ENCODE data around the gene PCDHGB5. TPM values are rescaled to one million over a fixed set of nuclear protein-coding genes. Genes with fewer than 3 reads are reported as not detected.
A peak's percentile ranks its signal among the peaks of the same experiment; 100 is the strongest.
"Not testable (repeated sequence)": the region's sequence is repeated elsewhere in the genome, so short reads cannot be mapped to it uniquely, and the experiment has no call there.

Gene PCDHGB5
- total and polyA plus RNA-seq, 4 experiments from 2014 or later = 0.39 to 0.49 (median 0.42) TPM; not detected in 1

GRCh38 chr5:141432726-141433125, 35.0 kb downstream of the PCDHGB5 start:
- H3K4me1 Mint-ChIP-seq = peaks cover 5 to 17% (median 6%) of the 10 kb centered on the region in 4 donors
- peaks cover 11 to 17% of the 10 kb centered on the region in 2 donors for H3K36me3 Mint-ChIP-seq
- H3K9me3 ChIP-seq (ENCODE audit: control insufficient read depth in 1 of 2, low read length in 2 of 2); POLR2A ChIA-PET (ENCODE audit: partially characterized antibody); intact Hi-C loops (cut with micrococcal nuclease); H3K4me1 ChIP-seq (ENCODE audit: insufficient read depth, low read length); H3K36me3 ChIP-seq (ENCODE audit: insufficient read depth, low read length); DNase-seq; H3K4me3 ChIP-seq (ENCODE audit: low read length in 2 of 2); CTCF ChIA-PET (ENCODE audit: partially characterized antibody); H3K27ac ChIP-seq (ENCODE audit: low read depth, low read length): not testable (repeated sequence)
- peak overlapping the region in 1 of 7 donors; percentile 27 for H3K27ac Mint-ChIP-seq
- H3K27me3 ChIP-seq (ENCODE audit: insufficient read depth, low read length) = peaks cover 14% of the 10 kb centered on the region
- H3K4me3 Mint-ChIP-seq = peak overlapping the region in 1 of 8 donors; percentile 8
- peaks cover 32 to 42% of the 10 kb centered on the region in 2 donors for H3K27me3 Mint-ChIP-seq
- peaks cover 0 to 62% (median 44%) of the 10 kb centered on the region in 8 donors for H3K9me3 Mint-ChIP-seq

- Histone ChIP-seq H3K9me3 (ENCODE audit: control insufficient read depth in 1 of 2, low read length in 2 of 2) (peaks cover 0 to 5% of the 10 kb centered on the region in 2 donors), H3K4me3 (ENCODE audit: low read length in 2 of 2) (no peak overlapping the region), H3K27ac (ENCODE audit: low read depth, low read length) (no peak overlapping the region), H3K36me3 (ENCODE audit: insufficient read depth, low read length) (no peaks in the 10 kb centered on the region), H3K4me1 (ENCODE audit: insufficient read depth, low read length) (no peaks in the 10 kb centered on the region), H3K27me3 (ENCODE audit: insufficient read depth, low read length) (peaks cover 14% of the 10 kb centered on the region)
- Mint-ChIP-seq H3K27ac (no peak overlapping the region), H3K36me3 (peaks cover 8 to 14% of the 10 kb centered on the region in 2 donors), H3K4me3 (peak overlapping the region in 1 of 8 donors; percentile 25), H3K4me1 (peaks cover 5 to 17% (median 6%) of the 10 kb centered on the region in 4 donors), H3K27me3 (peaks cover 28 to 36% of the 10 kb centered on the region in 2 donors), H3K9me3 (peaks cover 0 to 53% (median 37%) of the 10 kb centered on the region in 8 donors)
- CTCF ChIA-PET (ENCODE audit: partially characterized antibody) = no interaction called here
- no peak for DNase-seq
- intact Hi-C loops (cut with micrococcal nuclease) = no loop called here
- POLR2A ChIA-PET (ENCODE audit: partially characterized antibody) = no interaction called here
Measured at GRCh38 chr5:141434006-141434405, 36.3 kb downstream of the PCDHGB5 start.

GRCh38 chr5:141437221-141437620, 39.5 kb downstream of the PCDHGB5 start:
- peaks cover 0 to under 1% (median 0%) of the 10 kb centered on the region in 4 donors for H3K4me1 Mint-ChIP-seq
- no peaks in the 10 kb centered on the region for H3K9me3 ChIP-seq (ENCODE audit: control insufficient read depth in 1 of 2, low read length in 2 of 2)
- ChIA-PET POLR2A (ENCODE audit: partially characterized antibody) (no interaction called here), CTCF (ENCODE audit: partially characterized antibody) (interaction anchor here (1.1 kb wide), 1 partner anchor 76 kb away, joined by 5 read pairs; no protein-coding TSS in a partner anchor)
- H3K9me3 Mint-ChIP-seq = peaks cover 0 to 41% (median 23%) of the 10 kb centered on the region in 8 donors
- H3K27me3 ChIP-seq (ENCODE audit: insufficient read depth, low read length) = peaks cover 11% of the 10 kb centered on the region
- no peaks in the 10 kb centered on the region for H3K4me1 ChIP-seq (ENCODE audit: insufficient read depth, low read length)
- H3K36me3 ChIP-seq (ENCODE audit: insufficient read depth, low read length) = no peaks in the 10 kb centered on the region
- H3K27ac Mint-ChIP-seq = no peak overlapping the region
- H3K4me3 Mint-ChIP-seq = no peak overlapping the region
- no peak overlapping the region for H3K4me3 ChIP-seq (ENCODE audit: low read length in 2 of 2)
- DNase-seq = no peak
- H3K27me3 Mint-ChIP-seq = peaks cover 23 to 28% of the 10 kb centered on the region in 2 donors
- intact Hi-C loops (cut with micrococcal nuclease) = no loop called here
- H3K36me3 Mint-ChIP-seq = peaks cover 1 to 3% of the 10 kb centered on the region in 2 donors
- H3K27ac ChIP-seq (ENCODE audit: low read depth, low read length) = no peak overlapping the region

- CTCF ChIA-PET (ENCODE audit: partially characterized antibody) = interaction anchor here (1.5 kb wide), 1 partner anchor 10 kb away, joined by 4 read pairs; the partner anchor contains the start of gene PCDHGA12
- Histone ChIP-seq H3K4me3 (ENCODE audit: low read length in 2 of 2) (no peak overlapping the region), H3K36me3 (ENCODE audit: insufficient read depth, low read length) (no peaks in the 10 kb centered on the region), H3K9me3 (ENCODE audit: control insufficient read depth in 1 of 2, low read length in 2 of 2) (no peaks in the 10 kb centered on the region), H3K27me3 (ENCODE audit: insufficient read depth, low read length) (peaks cover 7% of the 10 kb centered on the region), H3K4me1 (ENCODE audit: insufficient read depth, low read length) (no peaks in the 10 kb centered on the region), H3K27ac (ENCODE audit: low read depth, low read length) (no peak overlapping the region)
- intact Hi-C loops (cut with micrococcal nuclease) = no loop called here
- no peak for DNase-seq
- Mint-ChIP-seq H3K27ac (no peak overlapping the region), H3K27me3 (peaks cover 15 to 24% of the 10 kb centered on the region in 2 donors), H3K9me3 (peaks cover 0 to 24% (median 8%) of the 10 kb centered on the region in 8 donors), H3K4me1 (no peaks in the 10 kb centered on the region), H3K36me3 (peaks cover 0 to 4% of the 10 kb centered on the region in 2 donors), H3K4me3 (no peak overlapping the region)
- POLR2A ChIA-PET (ENCODE audit: partially characterized antibody) = no interaction called here
Measured at GRCh38 chr5:141439411-141440141, 41.8 kb downstream of the PCDHGB5 start.

- POLR2A ChIA-PET (ENCODE audit: partially characterized antibody) = no interaction called here
Measured at GRCh38 chr5:141440341-141440740, 42.6 kb downstream of the PCDHGB5 start.

GRCh38 chr5:141441571-141442170, 43.9 kb downstream of the PCDHGB5 start:
- Mint-ChIP-seq H3K4me3 (no peak overlapping the region), H3K27ac (no peak overlapping the region), H3K36me3 (peaks cover 0 to 4% of the 10 kb centered on the region in 2 donors), H3K27me3 (peaks cover 12 to 28% of the 10 kb centered on the region in 2 donors), H3K4me1 (no peaks in the 10 kb centered on the region), H3K9me3 (peaks cover 0 to 18% (median 7%) of the 10 kb centered on the region in 8 donors)
- POLR2A ChIA-PET (ENCODE audit: partially characterized antibody) = no interaction called here
- H3K36me3 ChIP-seq (ENCODE audit: insufficient read depth, low read length) = no peaks in the 10 kb centered on the region
- H3K4me1 ChIP-seq (ENCODE audit: insufficient read depth, low read length) = no peaks in the 10 kb centered on the region
- H3K27me3 ChIP-seq (ENCODE audit: insufficient read depth, low read length) = peaks cover 7% of the 10 kb centered on the region
- DNase-seq = no peak
- H3K9me3 ChIP-seq (ENCODE audit: control insufficient read depth in 1 of 2, low read length in 2 of 2) = no peaks in the 10 kb centered on the region
- intact Hi-C loops (cut with micrococcal nuclease) = no loop called here
- H3K4me3 ChIP-seq (ENCODE audit: low read length in 2 of 2) = no peak overlapping the region
- H3K27ac ChIP-seq (ENCODE audit: low read depth, low read length) = no peak overlapping the region
- CTCF ChIA-PET (ENCODE audit: partially characterized antibody) = no interaction called here

More at GRCh38 chr5:141440341-141440740, 42.6 kb downstream of the PCDHGB5 start:
- no peak overlapping the region for H3K4me3 Mint-ChIP-seq
- Histone ChIP-seq H3K27ac (ENCODE audit: low read depth, low read length) (no peak overlapping the region), H3K4me1 (ENCODE audit: insufficient read depth, low read length) (no peaks in the 10 kb centered on the region), H3K27me3 (ENCODE audit: insufficient read depth, low read length) (peaks cover 7% of the 10 kb centered on the region), H3K4me3 (ENCODE audit: low read length in 2 of 2) (no peak overlapping the region), H3K9me3 (ENCODE audit: control insufficient read depth in 1 of 2, low read length in 2 of 2) (no peaks in the 10 kb centered on the region), H3K36me3 (ENCODE audit: insufficient read depth, low read length) (no peaks in the 10 kb centered on the region)
- CTCF ChIA-PET (ENCODE audit: partially characterized antibody) = interaction anchor here (1.5 kb wide), 1 partner anchor 10 kb away, joined by 4 read pairs; the partner anchor contains the start of gene PCDHGA12
- no peaks in the 10 kb centered on the region for H3K4me1 Mint-ChIP-seq
- peaks cover 0 to 20% (median 7%) of the 10 kb centered on the region in 8 donors for H3K9me3 Mint-ChIP-seq
- peaks cover 0 to 4% of the 10 kb centered on the region in 2 donors for H3K36me3 Mint-ChIP-seq
- peaks cover 14 to 25% of the 10 kb centered on the region in 2 donors for H3K27me3 Mint-ChIP-seq
- intact Hi-C loops (cut with micrococcal nuclease) = no loop called here
- H3K27ac Mint-ChIP-seq = no peak overlapping the region
- no peak for DNase-seq

Measured in CD4-positive, alpha-beta memory T cell (primary cell).